IMR-90 (cell line): ENCODE measurements around the gene NBPF3. TPM values are rescaled to one million over a fixed set of nuclear protein-coding genes. Genes with fewer than 3 reads are reported as not detected.
"Not testable (repeated sequence)": the region's sequence is repeated elsewhere in the genome, so short reads cannot be mapped to it uniquely, and the experiment has no call there.

Experiments used
- ATAC-seq: fragments of 200-7000 bp; cut with Tn5 transposase; 2 replicates; pipeline ENCODE4 v1.9.1; 2020; ENCODE audit warnings: low read depth, mild to moderate bottlenecking, moderate library complexity
- BruUV-seq: library from RNA; stranded (reverse); fragments of 400-500 nt; replicated peaks from 2 replicates; lab custom pipeline; 2021; lab: Mats Ljungman, UMichigan
- CTCF ChIA-PET: fragments of 300-600 bp; formaldehyde crosslinking; extraction: SDS; loops from one replicate; lab custom pipeline; 2021; ENCODE audit warnings: antibody characterized with exemption; lab: Yijun Ruan, JAX
- POLR2A ChIA-PET: fragments of 300-600 bp; sonication (Branson Sonifier 250); formaldehyde crosslinking; loops from one replicate; lab custom pipeline; 2022; ENCODE audit warnings: antibody characterized with exemption; ENCODE audit not compliant: unreplicated experiment; lab: Charles Lee
- DNase-seq: peaks from one replicate; pipeline ENCODE4 v3.0.0; 2013
- H2AFZ ChIP-seq: replicated peaks from 2 replicates; pipeline ENCODE3; 2013; ENCODE audit warnings: low read length, mild to moderate bottlenecking; ENCODE audit not compliant: poor library complexity
- H2AK5ac ChIP-seq: 2 replicates; pipeline ENCODE4 v1.6.1; 2013; ENCODE audit warnings: low read depth, low read length, inconsistent platforms
- H2AK9ac ChIP-seq: replicated peaks from 2 replicates; pipeline ENCODE3; 2013; ENCODE audit warnings: mild to moderate bottlenecking, low read depth, low read length, moderate library complexity; ENCODE audit not compliant: poor library complexity
- H2BK120ac ChIP-seq: 2 replicates; pipeline ENCODE4 v1.6.1; 2013; ENCODE audit warnings: low read depth, low read length, inconsistent platforms
- H2BK15ac ChIP-seq: 3 replicates; pipeline ENCODE4 v1.6.1; 2013; ENCODE audit warnings: low read depth, low read length, inconsistent platforms
- H2BK20ac ChIP-seq: 2 replicates; pipeline ENCODE4 v1.6.1; 2013; ENCODE audit warnings: low read depth, mild to moderate bottlenecking, inconsistent platforms, low read length, moderate library complexity
- H2BK5ac ChIP-seq: 2 replicates; pipeline ENCODE4 v1.6.1; 2013; ENCODE audit warnings: mild to moderate bottlenecking, low read depth, low read length, inconsistent platforms; ENCODE audit not compliant: poor library complexity, severe bottlenecking
- H3K14ac ChIP-seq: replicated peaks from 2 replicates; pipeline ENCODE4 v1.6.1; 2013; ENCODE audit warnings: low read depth, low read length, inconsistent platforms
- H3K18ac ChIP-seq: 2 replicates; pipeline ENCODE4 v1.6.1; 2013; ENCODE audit warnings: low read depth, low read length, control low read depth
- H3K23ac ChIP-seq: 2 replicates; pipeline ENCODE4 v1.6.1; 2013; ENCODE audit warnings: low read depth, low read length, inconsistent platforms
- H3K27ac ChIP-seq: 2 replicates; pipeline ENCODE4 v1.5.1; 2013; ENCODE audit warnings: mild to moderate bottlenecking, control low read depth, low read length; ENCODE audit not compliant: insufficient read depth
- H3K27me3 ChIP-seq: 2 replicates; pipeline ENCODE4 v1.6.1; 2013; ENCODE audit warnings: low read length; ENCODE audit not compliant: control insufficient read depth, insufficient read depth
- H3K36me3 ChIP-seq: 2 replicates; pipeline ENCODE4 v1.6.1; 2013; ENCODE audit warnings: low read length, mixed read lengths; ENCODE audit not compliant: control insufficient read depth, insufficient read depth
- H3K4ac ChIP-seq: 2 replicates; pipeline ENCODE4 v1.6.1; 2013; ENCODE audit warnings: low read depth, low read length, inconsistent platforms
- H3K4me1 ChIP-seq: 2 replicates; pipeline ENCODE4 v1.6.1; 2013; ENCODE audit warnings: low read length, mixed read lengths; ENCODE audit not compliant: control insufficient read depth, insufficient read depth
- H3K4me2 ChIP-seq: 2 replicates; pipeline ENCODE4 v1.6.1; 2013; ENCODE audit warnings: low read depth, mild to moderate bottlenecking, control low read depth, low read length, moderate library complexity
- H3K4me3 ChIP-seq: 2 replicates; pipeline ENCODE4 v1.5.1; 2013; ENCODE audit warnings: low read depth, mild to moderate bottlenecking, control low read depth, low read length, moderate library complexity; ENCODE audit not compliant: insufficient read depth
- H3K56ac ChIP-seq: 2 replicates; pipeline ENCODE4 v1.6.1; 2013; ENCODE audit warnings: low read length, inconsistent platforms; ENCODE audit not compliant: insufficient read depth; ENCODE audit errors: extremely low read depth
- H3K79me1 ChIP-seq, 2 experiments: 2 replicates each; pipeline ENCODE4 v1.6.1; 2013; ENCODE audit warnings: low read length in 2 of 2, inconsistent platforms in 1 of 2, low read depth in 1 of 2
- H3K9ac ChIP-seq: 2 replicates; pipeline ENCODE4 v1.6.1; 2013; ENCODE audit warnings: low read depth, low read length, control low read depth
- H3K9me1 ChIP-seq: 2 replicates; pipeline ENCODE4 v1.6.1; 2013; ENCODE audit warnings: low read length, inconsistent platforms; ENCODE audit not compliant: insufficient read depth
- H3K9me3 ChIP-seq: 2 replicates; pipeline ENCODE4 v1.6.1; 2013; ENCODE audit warnings: low read length; ENCODE audit not compliant: control insufficient read depth, insufficient read depth
- H4K20me1 ChIP-seq: 2 replicates; pipeline ENCODE4 v1.6.1; 2013; ENCODE audit warnings: low read length, inconsistent platforms; ENCODE audit not compliant: insufficient read depth
- H4K5ac ChIP-seq: 2 replicates; pipeline ENCODE4 v1.6.1; 2013; ENCODE audit warnings: mild to moderate bottlenecking, low read depth, low read length, control low read depth
- H4K8ac ChIP-seq, 2 experiments: 2 replicates each; pipeline ENCODE4 v1.6.1; 2013; ENCODE audit warnings: low read depth in 2 of 2, low read length in 2 of 2, control low read depth in 1 of 2, inconsistent platforms in 1 of 2
- H4K91ac ChIP-seq: 2 replicates; pipeline ENCODE4 v1.6.1; 2013; ENCODE audit warnings: low read depth, low read length, inconsistent platforms; ENCODE audit not compliant: insufficient read depth
- CEBPB ChIP-seq: IDR thresholded peaks from 2 replicates; pipeline ENCODE4 v1.6.1; 2012; ENCODE audit warnings: low read depth, low read length, improper control_type of control experiment
- ELK1 ChIP-seq: fragments of 150-350 bp; IDR thresholded peaks from 2 replicates; pipeline ENCODE4 v1.6.1; 2016; ENCODE audit warnings: low read depth, mild to moderate bottlenecking, low read length, moderate library complexity, borderline replicate concordance
- MAFK ChIP-seq: IDR thresholded peaks from 2 replicates; pipeline ENCODE4 v1.6.1; 2012; ENCODE audit warnings: low read depth, low read length, improper control_type of control experiment
- NFE2L2 ChIP-seq: fragments of 150-350 bp; IDR thresholded peaks from 2 replicates; pipeline ENCODE4 v1.6.1; 2016; ENCODE audit warnings: low read depth, mild to moderate bottlenecking, low read length
- RAD21 ChIP-seq: IDR thresholded peaks from 2 replicates; pipeline ENCODE4 v1.6.1; 2012; ENCODE audit warnings: low read length, improper control_type of control experiment
- RFX5 ChIP-seq: IDR thresholded peaks from 2 replicates; pipeline ENCODE4 v1.8.0; 2012; ENCODE audit warnings: low read depth, mild to moderate bottlenecking, low read length, moderate library complexity
- SMC3 ChIP-seq: fragments of 150-350 bp; IDR thresholded peaks from 2 replicates; pipeline ENCODE4 v1.6.1; 2016; ENCODE audit warnings: low read depth, mild to moderate bottlenecking, antibody characterized with exemption, low read length, moderate library complexity
- WGBS, 2 experiments: methylation state at CpG; one replicate each; pipeline versions ENCODE4 v1.1.5 to v1.1.7; 2013; ENCODE audit warnings: missing lambda C conversion rate in 2 of 2; ENCODE audit not compliant: insufficient read length in 1 of 2; ENCODE audit errors: extremely low coverage in 2 of 2; 5-methylcytosine and 5-hydroxymethylcytosine counted together
- dilution Hi-C: fragments of 300-500 bp; cut with HindIII; formaldehyde crosslinking; loops from one replicate; pipeline ENCODE4 v1.14.3; 2018; ENCODE audit warnings: low sequenced_read_pairs; ENCODE audit not compliant: unreplicated experiment
- in situ Hi-C: fragments of 300-500 bp; cut with MboI; formaldehyde crosslinking; loops from 3 replicates; pipeline ENCODE4 v1.14.3; 2019; ENCODE audit warnings: low sequenced_read_pairs, inconsistent platforms, mixed read lengths
- intact Hi-C: fragments of 100-400 bp; cut with micrococcal nuclease; formaldehyde crosslinking; loops from 2 replicates; pipeline ENCODE4 v1.10.0; 2022
- polyA plus RNA-seq, 3 experiments: library from polyadenylated mRNA; depleted of rRNA; stranded (reverse); fragments of >200 nt; gene quantifications; 2 replicates each; pipeline ENCODE4 v1.2.3, GENCODE V29; 2012; ENCODE audit warnings: low replicate concordance in 1 of 3
- total RNA-seq: library from RNA; depleted of rRNA; stranded (reverse); fragments of >200 nt; gene quantifications from 2 replicates; pipeline ENCODE4 v1.2.3, GENCODE V29; 2012

The NBPF3 gene
- total and polyA plus RNA-seq, 2 of the 4 experiments (the other 2 are of a cell fraction), result 8.7 to 18.8 TPM

GRCh38 chr1:21478356-21478755, 38.4 kb downstream of the NBPF3 start:
- ATAC-seq (no peak), DNase-seq (no peak)
- no TSS peak for BruUV-seq
- ChIA-PET POLR2A (no interaction called here), CTCF (no interaction called here)
- no peak overlapping the region for H3K23ac ChIP-seq
- no peak overlapping the region for H3K4ac ChIP-seq
- H2AK5ac ChIP-seq, result no peak overlapping the region
- H3K18ac ChIP-seq, result no peak overlapping the region
- no peak overlapping the region for H4K91ac ChIP-seq
- no peaks in the 10 kb centered on the region for H3K4me1 ChIP-seq
- H2BK20ac ChIP-seq, result no peak overlapping the region
- no peaks in the 10 kb centered on the region; a peak in 1 of 4 replicates for H3K79me1 ChIP-seq
- no peak overlapping the region for H3K14ac ChIP-seq
- peaks cover 5% of the 10 kb centered on the region; the same call in 1 of the 2 replicates for H3K9me1 ChIP-seq
- no peaks in the 10 kb centered on the region for H4K20me1 ChIP-seq
- no peaks in the 10 kb centered on the region for H3K9me3 ChIP-seq
- WGBS, 2 experiments, result 89% methylated on average over 4 of the region's 6 CpGs; no CpG with 5 or more reads in 1 of the 2 experiments
- no peak overlapping the region for H3K27ac ChIP-seq
- H2BK5ac ChIP-seq, result no peak overlapping the region
- in situ Hi-C loops, result no loop called here
- no peaks in the 10 kb centered on the region for H3K27me3 ChIP-seq
- H2BK15ac ChIP-seq, result no peak overlapping the region
- no peak overlapping the region for H3K4me3 ChIP-seq
- intact Hi-C loops, result loop anchor here (2.0 kb wide), 1 partner anchor 52 kb away; no protein-coding TSS in a partner anchor
- TF ChIP-seq RAD21 (no peak), RFX5 (no peak), SMC3 (no peak), ELK1 (no peak), CEBPB (no peak), MAFK (no peak), NFE2L2 (no peak)
- no peak overlapping the region for H4K5ac ChIP-seq
- H3K56ac ChIP-seq, result no peak overlapping the region
- H2AFZ ChIP-seq, result no peak overlapping the region
- H4K8ac ChIP-seq, result no peak overlapping the region
- H3K9ac ChIP-seq, result no peak overlapping the region
- H2BK120ac ChIP-seq, result no peak overlapping the region
- H2AK9ac ChIP-seq, result no peak overlapping the region
- peaks cover 25% of the 10 kb centered on the region for H3K36me3 ChIP-seq
- no peak overlapping the region for H3K4me2 ChIP-seq
- dilution Hi-C loops, result no loop called here

DNA sequence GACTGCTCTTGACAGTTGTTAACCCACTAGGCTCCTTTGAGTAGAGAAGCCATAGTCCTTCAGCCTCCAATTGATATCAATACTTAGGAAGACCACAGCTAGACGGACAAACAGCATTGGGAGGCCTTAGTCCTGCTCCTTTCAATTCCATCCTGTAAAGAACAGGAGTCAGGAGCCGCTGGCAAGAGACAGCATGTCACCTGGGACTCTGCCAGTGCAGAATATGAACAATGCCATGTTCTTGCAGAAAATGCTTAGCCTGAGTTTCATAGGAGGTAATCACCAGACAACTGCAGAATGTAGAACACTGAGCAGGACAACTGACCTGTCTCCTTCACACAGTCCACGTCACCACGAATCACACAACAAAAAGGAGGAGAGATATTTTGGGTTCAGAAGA, 43.9 kb downstream of the NBPF3 start:
- H2BK5ac ChIP-seq, BruUV-seq, H2BK20ac ChIP-seq, H3K9me3 ChIP-seq, H3K79me1 ChIP-seq, DNase-seq, H4K20me1 ChIP-seq, H4K91ac ChIP-seq, in situ Hi-C loops, H4K5ac ChIP-seq, H3K18ac ChIP-seq, POLR2A ChIA-PET, H3K14ac ChIP-seq, H3K56ac ChIP-seq, CTCF ChIA-PET, H2AK9ac ChIP-seq, H3K36me3 ChIP-seq, H3K27me3 ChIP-seq, dilution Hi-C loops, H2BK120ac ChIP-seq, H2AK5ac ChIP-seq, ATAC-seq, H4K8ac ChIP-seq, H3K9me1 ChIP-seq, H3K4me2 ChIP-seq, H3K4me1 ChIP-seq, H2AFZ ChIP-seq, H2BK15ac ChIP-seq, H3K4ac ChIP-seq, H3K27ac ChIP-seq, H3K9ac ChIP-seq, H3K23ac ChIP-seq, H3K4me3 ChIP-seq, intact Hi-C loops: not testable (repeated sequence)
- no CpG with 5 or more reads among the region's 4 CpGs for WGBS, 2 experiments
